Measurements from ENCODE around the gene NEGR1.
A peak's percentile ranks its signal among the peaks of the same experiment; 100 is the strongest.

The NEGR1 gene

DNA sequence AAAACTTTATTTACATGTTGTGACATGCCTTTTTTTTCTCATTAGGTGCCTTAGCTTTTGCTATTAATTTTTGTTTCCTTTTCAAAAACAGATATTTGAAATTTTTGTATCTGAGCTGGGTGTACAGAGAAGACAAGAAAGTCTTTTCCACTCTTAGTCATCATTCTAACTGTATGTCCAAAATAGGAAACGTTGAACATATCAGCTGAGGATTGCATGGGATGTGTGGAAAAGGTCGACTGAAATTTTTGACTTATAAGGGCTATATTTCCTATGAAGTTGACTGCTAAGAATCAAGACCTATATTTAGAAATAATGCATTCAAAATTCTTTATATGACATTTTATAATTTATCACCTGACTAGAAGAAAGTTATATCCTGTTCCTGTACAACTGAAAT lies 931.5 kb downstream of the NEGR1 start:
- peak; percentile 18 for DNase-seq (ENCODE audit: low read depth)

DNA sequence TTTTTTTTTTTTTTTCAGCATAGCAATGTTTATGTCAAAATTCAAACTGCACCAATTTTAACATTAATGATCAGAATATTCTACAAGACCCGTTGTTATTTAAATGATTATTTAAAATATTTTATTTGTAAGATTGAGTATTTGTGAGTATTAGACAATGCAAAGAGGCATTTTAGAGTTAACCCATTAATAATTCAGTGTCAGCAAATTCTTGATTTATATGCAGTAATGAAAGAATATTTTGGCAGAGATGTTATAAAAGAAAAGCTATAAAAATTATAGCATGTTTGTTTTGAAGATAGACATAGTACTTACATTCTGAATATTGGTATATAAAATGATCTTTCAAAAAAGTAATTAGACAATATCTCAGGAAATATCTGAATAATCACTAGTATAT lies 932.0 kb downstream of the NEGR1 start:
- no peak for DNase-seq (ENCODE audit: low read depth)

All from non-pigmented ciliary epithelial cell (primary cell).